Measurements from ENCODE around the gene LTBP3.
A peak's percentile ranks its signal among the peaks of the same experiment; 100 is the strongest.

Gene LTBP3

DNA sequence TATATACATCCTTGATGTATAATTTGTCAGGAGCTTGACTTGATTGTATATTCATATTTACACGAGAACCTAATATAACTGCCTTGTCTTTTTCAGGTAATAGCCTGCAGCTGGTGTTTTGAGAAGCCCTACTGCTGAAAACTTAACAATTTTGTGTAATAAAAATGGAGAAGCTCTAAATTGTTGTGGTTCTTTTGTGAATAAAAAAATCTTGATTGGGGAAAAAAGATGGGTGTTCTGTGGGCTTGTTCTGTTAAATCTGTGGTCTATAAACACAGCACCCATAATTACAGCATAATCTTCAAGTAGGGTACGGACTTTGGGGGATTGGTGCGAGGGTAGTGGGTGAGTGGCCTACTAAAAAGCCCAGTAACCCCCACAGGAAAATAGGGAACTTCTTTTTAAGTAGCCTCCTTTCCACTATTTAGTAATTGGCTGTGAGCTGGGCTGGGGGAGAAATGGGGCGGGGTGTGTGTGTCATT lies 51.8 kb downstream of the LTBP3 start:
- peak overlapping the region; percentile 100 for H3K4me3 ChIP-seq (ENCODE audit: low read depth, low read length)
- peak overlapping the region; percentile 100 for H3K27ac ChIP-seq
- peaks cover 48% of the 10 kb centered on the region for H3K79me2 ChIP-seq
- TF ChIP-seq, protein P1, sequence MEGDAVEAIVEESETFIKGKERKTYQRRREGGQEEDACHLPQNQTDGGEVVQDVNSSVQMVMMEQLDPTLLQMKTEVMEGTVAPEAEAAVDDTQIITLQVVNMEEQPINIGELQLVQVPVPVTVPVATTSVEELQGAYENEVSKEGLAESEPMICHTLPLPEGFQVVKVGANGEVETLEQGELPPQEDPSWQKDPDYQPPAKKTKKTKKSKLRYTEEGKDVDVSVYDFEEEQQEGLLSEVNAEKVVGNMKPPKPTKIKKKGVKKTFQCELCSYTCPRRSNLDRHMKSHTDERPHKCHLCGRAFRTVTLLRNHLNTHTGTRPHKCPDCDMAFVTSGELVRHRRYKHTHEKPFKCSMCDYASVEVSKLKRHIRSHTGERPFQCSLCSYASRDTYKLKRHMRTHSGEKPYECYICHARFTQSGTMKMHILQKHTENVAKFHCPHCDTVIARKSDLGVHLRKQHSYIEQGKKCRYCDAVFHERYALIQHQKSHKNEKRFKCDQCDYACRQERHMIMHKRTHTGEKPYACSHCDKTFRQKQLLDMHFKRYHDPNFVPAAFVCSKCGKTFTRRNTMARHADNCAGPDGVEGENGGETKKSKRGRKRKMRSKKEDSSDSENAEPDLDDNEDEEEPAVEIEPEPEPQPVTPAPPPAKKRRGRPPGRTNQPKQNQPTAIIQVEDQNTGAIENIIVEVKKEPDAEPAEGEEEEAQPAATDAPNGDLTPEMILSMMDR (IDR thresholded peaks at IDR 0.05): no peak
- peaks cover 7% of the 10 kb centered on the region for H3K4me1 ChIP-seq
- H3K9ac ChIP-seq: peak overlapping the region; percentile 99
- peaks cover 35% of the 10 kb centered on the region for H3K36me3 ChIP-seq (ENCODE audit: control insufficient read depth, insufficient read depth, low read length)
- H2AFZ ChIP-seq: no peak overlapping the region
- peak overlapping the region; percentile 95 for H3K4me2 ChIP-seq (ENCODE audit: low read length)
- no peaks in the 10 kb centered on the region for H3K9me3 ChIP-seq (ENCODE audit: control insufficient read depth, low read length)
- no peaks in the 10 kb centered on the region for H3K27me3 ChIP-seq (ENCODE audit: control insufficient read depth, insufficient read depth, low read length)

DNA sequence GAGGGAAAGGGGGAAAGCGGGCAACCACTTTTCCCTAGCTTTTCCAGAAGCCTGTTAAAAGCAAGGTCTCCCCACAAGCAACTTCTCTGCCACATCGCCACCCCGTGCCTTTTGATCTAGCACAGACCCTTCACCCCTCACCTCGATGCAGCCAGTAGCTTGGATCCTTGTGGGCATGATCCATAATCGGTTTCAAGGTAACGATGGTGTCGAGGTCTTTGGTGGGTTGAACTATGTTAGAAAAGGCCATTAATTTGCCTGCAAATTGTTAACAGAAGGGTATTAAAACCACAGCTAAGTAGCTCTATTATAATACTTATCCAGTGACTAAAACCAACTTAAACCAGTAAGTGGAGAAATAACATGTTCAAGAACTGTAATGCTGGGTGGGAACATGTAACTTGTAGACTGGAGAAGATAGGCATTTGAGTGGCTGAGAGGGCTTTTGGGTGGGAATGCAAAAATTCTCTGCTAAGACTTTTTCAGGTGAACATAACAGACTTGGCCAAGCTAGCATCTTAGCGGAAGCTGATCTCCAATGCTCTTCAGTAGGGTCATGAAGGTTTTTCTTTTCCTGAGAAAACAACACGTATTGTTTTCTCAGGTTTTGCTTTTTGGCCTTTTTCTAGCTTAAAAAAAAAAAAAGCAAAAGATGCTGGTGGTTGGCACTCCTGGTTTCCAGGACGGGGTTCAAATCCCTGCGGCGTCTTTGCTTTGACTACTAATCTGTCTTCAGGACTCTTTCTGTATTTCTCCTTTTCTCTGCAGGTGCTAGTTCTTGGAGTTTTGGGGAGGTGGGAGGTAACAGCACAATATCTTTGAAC lies 52.5 kb downstream of the LTBP3 start:
- peak overlapping the region; percentile 100 for H3K4me3 ChIP-seq (ENCODE audit: low read depth, low read length)
- no peaks in the 10 kb centered on the region for H3K27me3 ChIP-seq (ENCODE audit: control insufficient read depth, insufficient read depth, low read length)
- peaks cover 7% of the 10 kb centered on the region for H3K4me1 ChIP-seq
- no peaks in the 10 kb centered on the region for H3K9me3 ChIP-seq (ENCODE audit: control insufficient read depth, low read length)
- H3K4me2 ChIP-seq (ENCODE audit: low read length): peak overlapping the region; percentile 95
- TF ChIP-seq, protein P1 (IDR thresholded peaks at IDR 0.05): no peak
- H3K79me2 ChIP-seq: peaks cover 53% of the 10 kb centered on the region
- no peak overlapping the region for H2AFZ ChIP-seq
- H3K36me3 ChIP-seq (ENCODE audit: control insufficient read depth, insufficient read depth, low read length): peaks cover 41% of the 10 kb centered on the region
- H3K9ac ChIP-seq: peak overlapping the region; percentile 99
- peak overlapping the region; percentile 100 for H3K27ac ChIP-seq

DNA sequence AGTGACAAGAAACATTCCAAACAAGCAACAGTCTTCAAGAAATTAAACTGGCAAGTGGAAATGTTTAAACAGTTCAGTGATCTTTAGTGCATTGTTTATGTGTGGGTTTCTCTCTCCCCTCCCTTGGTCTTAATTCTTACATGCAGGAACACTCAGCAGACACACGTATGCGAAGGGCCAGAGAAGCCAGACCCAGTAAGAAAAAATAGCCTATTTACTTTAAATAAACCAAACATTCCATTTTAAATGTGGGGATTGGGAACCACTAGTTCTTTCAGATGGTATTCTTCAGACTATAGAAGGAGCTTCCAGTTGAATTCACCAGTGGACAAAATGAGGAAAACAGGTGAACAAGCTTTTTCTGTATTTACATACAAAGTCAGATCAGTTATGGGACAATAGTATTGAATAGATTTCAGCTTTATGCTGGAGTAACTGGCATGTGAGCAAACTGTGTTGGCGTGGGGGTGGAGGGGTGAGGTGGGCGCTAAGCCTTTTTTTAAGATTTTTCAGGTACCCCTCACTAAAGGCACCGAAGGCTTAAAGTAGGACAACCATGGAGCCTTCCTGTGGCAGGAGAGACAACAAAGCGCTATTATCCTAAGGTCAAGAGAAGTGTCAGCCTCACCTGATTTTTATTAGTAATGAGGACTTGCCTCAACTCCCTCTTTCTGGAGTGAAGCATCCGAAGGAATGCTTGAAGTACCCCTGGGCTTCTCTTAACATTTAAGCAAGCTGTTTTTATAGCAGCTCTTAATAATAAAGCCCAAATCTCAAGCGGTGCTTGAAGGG lies 53.3 kb downstream of the LTBP3 start:
- H2AFZ ChIP-seq: no peak overlapping the region
- H3K9me3 ChIP-seq (ENCODE audit: control insufficient read depth, low read length): no peaks in the 10 kb centered on the region
- no peaks in the 10 kb centered on the region for H3K27me3 ChIP-seq (ENCODE audit: control insufficient read depth, insufficient read depth, low read length)
- peak overlapping the region; percentile 100 for H3K4me3 ChIP-seq (ENCODE audit: low read depth, low read length)
- H3K9ac ChIP-seq: peak overlapping the region; percentile 99
- TF ChIP-seq, protein P1 (IDR thresholded peaks at IDR 0.05): no peak
- peak overlapping the region; percentile 100 for H3K27ac ChIP-seq
- peaks cover 46% of the 10 kb centered on the region for H3K36me3 ChIP-seq (ENCODE audit: control insufficient read depth, insufficient read depth, low read length)
- peak overlapping the region; percentile 95 for H3K4me2 ChIP-seq (ENCODE audit: low read length)
- peaks cover 61% of the 10 kb centered on the region for H3K79me2 ChIP-seq
- peaks cover 7% of the 10 kb centered on the region for H3K4me1 ChIP-seq

DNA sequence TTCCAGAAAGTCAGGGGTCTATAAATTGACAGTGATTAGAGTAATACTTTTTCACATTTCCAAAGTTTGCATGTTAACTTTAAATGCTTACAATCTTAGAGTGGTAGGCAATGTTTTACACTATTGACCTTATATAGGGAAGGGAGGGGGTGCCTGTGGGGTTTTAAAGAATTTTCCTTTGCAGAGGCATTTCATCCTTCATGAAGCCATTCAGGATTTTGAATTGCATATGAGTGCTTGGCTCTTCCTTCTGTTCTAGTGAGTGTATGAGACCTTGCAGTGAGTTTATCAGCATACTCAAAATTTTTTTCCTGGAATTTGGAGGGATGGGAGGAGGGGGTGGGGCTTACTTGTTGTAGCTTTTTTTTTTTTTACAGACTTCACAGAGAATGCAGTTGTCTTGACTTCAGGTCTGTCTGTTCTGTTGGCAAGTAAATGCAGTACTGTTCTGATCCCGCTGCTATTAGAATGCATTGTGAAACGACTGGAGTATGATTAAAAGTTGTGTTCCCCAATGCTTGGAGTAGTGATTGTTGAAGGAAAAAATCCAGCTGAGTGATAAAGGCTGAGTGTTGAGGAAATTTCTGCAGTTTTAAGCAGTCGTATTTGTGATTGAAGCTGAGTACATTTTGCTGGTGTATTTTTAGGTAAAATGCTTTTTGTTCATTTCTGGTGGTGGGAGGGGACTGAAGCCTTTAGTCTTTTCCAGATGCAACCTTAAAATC lies 54.0 kb downstream of the LTBP3 start:
- peaks cover 67% of the 10 kb centered on the region for H3K79me2 ChIP-seq
- TF ChIP-seq, protein P1 (IDR thresholded peaks at IDR 0.05): no peak
- H3K4me2 ChIP-seq (ENCODE audit: low read length): peak overlapping the region; percentile 95
- H3K9ac ChIP-seq: peak overlapping the region; percentile 99
- peaks cover 46% of the 10 kb centered on the region for H3K36me3 ChIP-seq (ENCODE audit: control insufficient read depth, insufficient read depth, low read length)
- H3K9me3 ChIP-seq (ENCODE audit: control insufficient read depth, low read length): no peaks in the 10 kb centered on the region
- peak overlapping the region; percentile 100 for H3K4me3 ChIP-seq (ENCODE audit: low read depth, low read length)
- H3K27me3 ChIP-seq (ENCODE audit: control insufficient read depth, insufficient read depth, low read length): no peaks in the 10 kb centered on the region
- no peak overlapping the region for H2AFZ ChIP-seq
- H3K4me1 ChIP-seq: peaks cover 7% of the 10 kb centered on the region
- peak overlapping the region; percentile 100 for H3K27ac ChIP-seq

Measured in parathyroid adenoma (tissue), 2 donors.